IMR-90 (cell line): ENCODE results near the gene HS3ST6. TPM values are rescaled to one million over a fixed set of nuclear protein-coding genes. Genes with fewer than 3 reads are reported as not detected.
A peak's percentile ranks its signal among the peaks of the same experiment; 100 is the strongest.

ENCODE experiments used
- ATAC-seq: fragments of 200-7000 bp; cut with Tn5 transposase; 2 replicates; pipeline ENCODE4 v1.9.1; 2020; ENCODE audit warnings: low read depth, mild to moderate bottlenecking, moderate library complexity
- BruUV-seq: library from RNA; stranded (reverse); fragments of 400-500 nt; replicated peaks from 2 replicates; lab custom pipeline; 2021; lab: Mats Ljungman, UMichigan
- CTCF ChIA-PET: fragments of 300-600 bp; formaldehyde crosslinking; extraction: SDS; loops from one replicate; lab custom pipeline; 2021; ENCODE audit warnings: antibody characterized with exemption; lab: Yijun Ruan, JAX
- POLR2A ChIA-PET: fragments of 300-600 bp; sonication (Branson Sonifier 250); formaldehyde crosslinking; loops from one replicate; lab custom pipeline; 2022; ENCODE audit warnings: antibody characterized with exemption; ENCODE audit not compliant: unreplicated experiment; lab: Charles Lee
- DNase-seq: peaks from one replicate; pipeline ENCODE4 v3.0.0; 2013
- H2AFZ ChIP-seq: replicated peaks from 2 replicates; pipeline ENCODE3; 2013; ENCODE audit warnings: low read length, mild to moderate bottlenecking; ENCODE audit not compliant: poor library complexity
- H2AK5ac ChIP-seq: 2 replicates; pipeline ENCODE4 v1.6.1; 2013; ENCODE audit warnings: low read depth, low read length, inconsistent platforms
- H2AK9ac ChIP-seq: replicated peaks from 2 replicates; pipeline ENCODE3; 2013; ENCODE audit warnings: mild to moderate bottlenecking, low read depth, low read length, moderate library complexity; ENCODE audit not compliant: poor library complexity
- H2BK120ac ChIP-seq: 2 replicates; pipeline ENCODE4 v1.6.1; 2013; ENCODE audit warnings: low read depth, low read length, inconsistent platforms
- H2BK15ac ChIP-seq: 3 replicates; pipeline ENCODE4 v1.6.1; 2013; ENCODE audit warnings: low read depth, low read length, inconsistent platforms
- H2BK20ac ChIP-seq: 2 replicates; pipeline ENCODE4 v1.6.1; 2013; ENCODE audit warnings: low read depth, mild to moderate bottlenecking, inconsistent platforms, low read length, moderate library complexity
- H2BK5ac ChIP-seq: 2 replicates; pipeline ENCODE4 v1.6.1; 2013; ENCODE audit warnings: mild to moderate bottlenecking, low read depth, low read length, inconsistent platforms; ENCODE audit not compliant: poor library complexity, severe bottlenecking
- H3K14ac ChIP-seq: replicated peaks from 2 replicates; pipeline ENCODE4 v1.6.1; 2013; ENCODE audit warnings: low read depth, low read length, inconsistent platforms
- H3K18ac ChIP-seq: 2 replicates; pipeline ENCODE4 v1.6.1; 2013; ENCODE audit warnings: low read depth, low read length, control low read depth
- H3K23ac ChIP-seq: 2 replicates; pipeline ENCODE4 v1.6.1; 2013; ENCODE audit warnings: low read depth, low read length, inconsistent platforms
- H3K27ac ChIP-seq: 2 replicates; pipeline ENCODE4 v1.5.1; 2013; ENCODE audit warnings: mild to moderate bottlenecking, control low read depth, low read length; ENCODE audit not compliant: insufficient read depth
- H3K27me3 ChIP-seq: 2 replicates; pipeline ENCODE4 v1.6.1; 2013; ENCODE audit warnings: low read length; ENCODE audit not compliant: control insufficient read depth, insufficient read depth
- H3K36me3 ChIP-seq: 2 replicates; pipeline ENCODE4 v1.6.1; 2013; ENCODE audit warnings: low read length, mixed read lengths; ENCODE audit not compliant: control insufficient read depth, insufficient read depth
- H3K4ac ChIP-seq: 2 replicates; pipeline ENCODE4 v1.6.1; 2013; ENCODE audit warnings: low read depth, low read length, inconsistent platforms
- H3K4me1 ChIP-seq: 2 replicates; pipeline ENCODE4 v1.6.1; 2013; ENCODE audit warnings: low read length, mixed read lengths; ENCODE audit not compliant: control insufficient read depth, insufficient read depth
- H3K4me2 ChIP-seq: 2 replicates; pipeline ENCODE4 v1.6.1; 2013; ENCODE audit warnings: low read depth, mild to moderate bottlenecking, control low read depth, low read length, moderate library complexity
- H3K4me3 ChIP-seq: 2 replicates; pipeline ENCODE4 v1.5.1; 2013; ENCODE audit warnings: low read depth, mild to moderate bottlenecking, control low read depth, low read length, moderate library complexity; ENCODE audit not compliant: insufficient read depth
- H3K56ac ChIP-seq: 2 replicates; pipeline ENCODE4 v1.6.1; 2013; ENCODE audit warnings: low read length, inconsistent platforms; ENCODE audit not compliant: insufficient read depth; ENCODE audit errors: extremely low read depth
- H3K79me1 ChIP-seq, 2 experiments: 2 replicates each; pipeline ENCODE4 v1.6.1; 2013; ENCODE audit warnings: low read length in 2 of 2, inconsistent platforms in 1 of 2, low read depth in 1 of 2
- H3K9ac ChIP-seq: 2 replicates; pipeline ENCODE4 v1.6.1; 2013; ENCODE audit warnings: low read depth, low read length, control low read depth
- H3K9me1 ChIP-seq: 2 replicates; pipeline ENCODE4 v1.6.1; 2013; ENCODE audit warnings: low read length, inconsistent platforms; ENCODE audit not compliant: insufficient read depth
- H3K9me3 ChIP-seq: 2 replicates; pipeline ENCODE4 v1.6.1; 2013; ENCODE audit warnings: low read length; ENCODE audit not compliant: control insufficient read depth, insufficient read depth
- H4K20me1 ChIP-seq: 2 replicates; pipeline ENCODE4 v1.6.1; 2013; ENCODE audit warnings: low read length, inconsistent platforms; ENCODE audit not compliant: insufficient read depth
- H4K5ac ChIP-seq: 2 replicates; pipeline ENCODE4 v1.6.1; 2013; ENCODE audit warnings: mild to moderate bottlenecking, low read depth, low read length, control low read depth
- H4K8ac ChIP-seq, 2 experiments: 2 replicates each; pipeline ENCODE4 v1.6.1; 2013; ENCODE audit warnings: low read depth in 2 of 2, low read length in 2 of 2, control low read depth in 1 of 2, inconsistent platforms in 1 of 2
- H4K91ac ChIP-seq: 2 replicates; pipeline ENCODE4 v1.6.1; 2013; ENCODE audit warnings: low read depth, low read length, inconsistent platforms; ENCODE audit not compliant: insufficient read depth
- CHD1 ChIP-seq: IDR thresholded peaks from 2 replicates; pipeline ENCODE4 v1.6.1; 2012; ENCODE audit warnings: low read depth, low read length, improper control_type of control experiment
- CTCF ChIP-seq: conservative IDR thresholded peaks from 2 replicates; pipeline ENCODE4 v1.5.1; 2012; ENCODE audit warnings: mild to moderate bottlenecking, low read depth, low read length, improper control_type of control experiment
- ELK1 ChIP-seq: fragments of 150-350 bp; IDR thresholded peaks from 2 replicates; pipeline ENCODE4 v1.6.1; 2016; ENCODE audit warnings: low read depth, mild to moderate bottlenecking, low read length, moderate library complexity, borderline replicate concordance
- FOS ChIP-seq: fragments of 150-350 bp; IDR thresholded peaks from 2 replicates; pipeline ENCODE4 v1.6.1; 2016; ENCODE audit warnings: low read depth, low read length
- MAZ ChIP-seq: IDR thresholded peaks from 2 replicates; pipeline ENCODE4 v1.6.1; 2012; ENCODE audit warnings: low read depth, mild to moderate bottlenecking, low read length, improper control_type of control experiment, moderate library complexity, borderline replicate concordance
- MXI1 ChIP-seq: IDR thresholded peaks from 2 replicates; pipeline ENCODE4 v1.6.1; 2012; ENCODE audit warnings: low read depth, mild to moderate bottlenecking, low read length, moderate library complexity, borderline replicate concordance
- RAD21 ChIP-seq: IDR thresholded peaks from 2 replicates; pipeline ENCODE4 v1.6.1; 2012; ENCODE audit warnings: low read length, improper control_type of control experiment
- RCOR1 ChIP-seq: IDR thresholded peaks from 2 replicates; pipeline ENCODE4 v1.6.1; 2012; ENCODE audit warnings: mild to moderate bottlenecking, low read length, improper control_type of control experiment; ENCODE audit not compliant: insufficient replicate concordance
- SMC3 ChIP-seq: fragments of 150-350 bp; IDR thresholded peaks from 2 replicates; pipeline ENCODE4 v1.6.1; 2016; ENCODE audit warnings: low read depth, mild to moderate bottlenecking, antibody characterized with exemption, low read length, moderate library complexity
- USF2 ChIP-seq: fragments of 150-350 bp; IDR thresholded peaks from 2 replicates; pipeline ENCODE4 v1.6.1; 2017; ENCODE audit warnings: mild to moderate bottlenecking, antibody characterized with exemption, low read length, low read depth
- WGBS, 2 experiments: methylation state at CpG; one replicate each; pipeline versions ENCODE4 v1.1.5 to v1.1.7; 2013; ENCODE audit warnings: missing lambda C conversion rate in 2 of 2; ENCODE audit not compliant: insufficient read length in 1 of 2; ENCODE audit errors: extremely low coverage in 2 of 2; 5-methylcytosine and 5-hydroxymethylcytosine counted together
- dilution Hi-C: fragments of 300-500 bp; cut with HindIII; formaldehyde crosslinking; loops from one replicate; pipeline ENCODE4 v1.14.3; 2018; ENCODE audit warnings: low sequenced_read_pairs; ENCODE audit not compliant: unreplicated experiment
- in situ Hi-C: fragments of 300-500 bp; cut with MboI; formaldehyde crosslinking; loops from 3 replicates; pipeline ENCODE4 v1.14.3; 2019; ENCODE audit warnings: low sequenced_read_pairs, inconsistent platforms, mixed read lengths
- intact Hi-C: fragments of 100-400 bp; cut with micrococcal nuclease; formaldehyde crosslinking; loops from 2 replicates; pipeline ENCODE4 v1.10.0; 2022
- polyA plus RNA-seq, 3 experiments: library from polyadenylated mRNA; depleted of rRNA; stranded (reverse); fragments of >200 nt; gene quantifications; 2 replicates each; pipeline ENCODE4 v1.2.3, GENCODE V29; 2012; ENCODE audit warnings: low replicate concordance in 1 of 3
- total RNA-seq: library from RNA; depleted of rRNA; stranded (reverse); fragments of >200 nt; gene quantifications from 2 replicates; pipeline ENCODE4 v1.2.3, GENCODE V29; 2012

The HS3ST6 gene
- total and polyA plus RNA-seq, 2 of the 4 experiments (the other 2 are of a cell fraction) = not detected

GRCh38 chr16:1924095-1924494 is 5.9 kb upstream of the HS3ST6 start:
- Histone ChIP-seq H3K9me3 (no peaks in the 10 kb centered on the region; the same call in 1 of the 2 replicates), H3K36me3 (no peaks in the 10 kb centered on the region), H3K4ac (no peak overlapping the region), H3K79me1 (no peaks in the 10 kb centered on the region), H4K20me1 (no peaks in the 10 kb centered on the region), H3K56ac (no peak overlapping the region), H3K14ac (no peak overlapping the region), H3K4me1 (no peaks in the 10 kb centered on the region), H3K9ac (no peak overlapping the region), H2BK5ac (no peak overlapping the region), H2AFZ (peak overlapping the region; percentile 73), H2BK20ac (no peak overlapping the region), H2AK5ac (no peak overlapping the region), H3K27ac (no peak overlapping the region), H2BK120ac (no peak overlapping the region), H3K4me2 (no peak overlapping the region), H3K27me3 (peaks cover 51% of the 10 kb centered on the region), H4K91ac (no peak overlapping the region), H3K23ac (no peak overlapping the region), H4K8ac (no peak overlapping the region), H3K18ac (no peak overlapping the region), H3K9me1 (no peaks in the 10 kb centered on the region; the same call in 1 of the 2 replicates), H4K5ac (no peak overlapping the region), H2BK15ac (no peak overlapping the region), H2AK9ac (peak overlapping the region; percentile 70), H3K4me3 (no peak overlapping the region)
- DNase-seq (no peak), ATAC-seq (no peak)
- in situ Hi-C loops = no loop called here
- intact Hi-C loops = no loop called here
- TF ChIP-seq RCOR1 (no peak), CHD1 (no peak), SMC3 (no peak), MXI1 (no peak), USF2 (no peak), RAD21 (no peak), MAZ (no peak), CTCF (no peak), ELK1 (no peak), FOS (no peak)
- WGBS, 2 experiments = no CpG with 5 or more reads among the region's 5 CpGs
- BruUV-seq = no TSS peak
- dilution Hi-C loops = no loop called here
- POLR2A ChIA-PET = no interaction called here
- CTCF ChIA-PET = no interaction called here
